ENCODE measurements around the gene THBS2.

Gene THBS2

DNA sequence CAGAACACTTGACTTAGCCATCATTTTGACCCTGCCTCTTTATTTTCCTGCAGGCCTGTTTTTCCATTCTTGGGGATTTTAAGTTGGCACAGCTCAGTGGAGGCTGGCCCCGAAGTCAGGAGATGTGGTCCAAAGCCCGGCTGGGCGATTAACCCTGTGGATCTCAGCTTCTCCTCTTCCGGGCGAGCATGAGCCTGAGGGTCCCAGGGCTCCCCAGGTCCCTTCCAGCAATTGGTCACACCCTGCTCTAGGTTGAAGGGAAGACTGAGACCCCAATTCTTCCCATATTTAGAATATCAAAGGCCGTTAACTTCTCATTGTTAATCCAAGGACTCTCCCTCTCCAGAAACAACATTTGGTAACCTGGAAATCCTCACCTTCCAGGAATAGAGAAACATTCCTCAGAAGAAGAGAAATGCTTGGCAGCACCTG is 2.3 kb downstream of the THBS2 start:
- in situ Hi-C loops (cut with MboI; ENCODE audit: low sequenced_read_pairs): no loop called here

GRCh38 chr6:169250660-169251059 is 3.0 kb downstream of the THBS2 start:
- in situ Hi-C loops (cut with MboI; ENCODE audit: low sequenced_read_pairs): no loop called here

DNA sequence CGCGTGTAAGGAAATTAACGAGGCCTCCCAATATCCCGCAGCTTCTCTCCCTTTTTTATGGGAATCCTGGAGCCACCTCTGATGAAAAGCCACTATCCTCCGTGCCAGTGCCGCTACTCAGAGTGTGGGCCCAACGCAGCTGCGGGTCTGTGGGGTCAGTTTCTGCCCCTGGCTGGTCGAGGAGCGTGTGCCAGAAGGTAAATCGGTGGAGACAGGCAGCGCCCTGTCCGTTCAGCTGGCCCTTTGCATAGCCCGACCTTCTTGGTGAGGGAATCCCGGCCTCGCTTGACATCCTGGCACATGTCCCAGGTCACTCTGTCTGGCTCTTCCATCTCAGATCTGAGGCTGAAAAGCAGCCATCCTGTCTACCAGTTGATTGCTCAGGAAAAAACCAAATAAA is 4.6 kb downstream of the THBS2 start:
- in situ Hi-C loops (cut with MboI; ENCODE audit: low sequenced_read_pairs): no loop called here

DNA sequence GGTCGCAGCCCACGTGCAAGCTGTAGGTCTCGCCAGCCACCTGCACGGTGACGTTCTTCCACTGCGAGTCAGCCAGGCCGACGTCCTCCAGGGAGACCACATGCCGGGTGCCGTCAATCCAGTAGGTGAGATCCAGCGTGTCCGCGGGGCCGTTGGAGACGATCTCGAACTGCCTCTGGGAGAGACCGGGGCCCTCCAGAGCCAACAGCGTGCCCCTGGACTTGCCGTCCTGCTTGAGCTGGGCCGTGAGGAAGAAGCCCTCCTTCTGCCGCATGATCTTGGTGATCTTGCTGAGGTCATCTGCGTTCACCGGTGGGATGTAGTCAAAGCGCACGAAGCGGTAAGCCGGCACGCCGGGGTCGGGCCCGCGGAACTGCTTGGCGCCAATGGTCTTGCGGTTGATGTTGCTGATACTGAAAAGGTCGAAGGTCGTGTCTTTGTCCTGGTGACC is 5.1 kb downstream of the THBS2 start:
- in situ Hi-C loops (cut with MboI; ENCODE audit: low sequenced_read_pairs): no loop called here

- in situ Hi-C loops (cut with MboI; ENCODE audit: low sequenced_read_pairs): no loop called here
These were observed 5.7 kb downstream of the THBS2 start for GRCh38 chr6:169247991-169248390.

- in situ Hi-C loops (cut with MboI; ENCODE audit: low sequenced_read_pairs): no loop called here
These were observed 6.2 kb downstream of the THBS2 start for GRCh38 chr6:169247419-169247818.

GRCh38 chr6:169246445-169246844 is 7.2 kb downstream of the THBS2 start:
- in situ Hi-C loops (cut with MboI; ENCODE audit: low sequenced_read_pairs): no loop called here

- in situ Hi-C loops (cut with MboI; ENCODE audit: low sequenced_read_pairs): no loop called here
These were observed 8.8 kb downstream of the THBS2 start for GRCh38 chr6:169244684-169245383.

DNA sequence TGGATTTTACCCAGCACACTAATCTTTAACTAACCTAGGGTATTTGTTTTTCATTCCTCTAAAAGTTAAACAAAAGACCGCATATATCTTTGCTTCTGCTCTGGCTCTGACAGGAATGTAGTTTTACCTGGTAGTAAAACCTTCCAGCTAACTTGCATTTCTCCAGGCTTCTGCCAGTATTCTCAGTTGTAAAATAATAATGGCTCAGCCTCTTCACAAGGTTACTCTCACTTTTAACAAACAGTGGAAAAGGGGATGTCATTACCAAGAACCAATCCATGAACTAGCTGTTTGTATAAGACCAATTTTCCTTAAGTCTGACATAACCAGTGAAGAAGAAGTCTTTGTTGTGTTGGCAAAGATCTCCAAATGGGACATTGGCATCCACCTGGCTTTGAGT is 10.0 kb downstream of the THBS2 start:
- in situ Hi-C loops (cut with MboI; ENCODE audit: low sequenced_read_pairs): no loop called here

DNA sequence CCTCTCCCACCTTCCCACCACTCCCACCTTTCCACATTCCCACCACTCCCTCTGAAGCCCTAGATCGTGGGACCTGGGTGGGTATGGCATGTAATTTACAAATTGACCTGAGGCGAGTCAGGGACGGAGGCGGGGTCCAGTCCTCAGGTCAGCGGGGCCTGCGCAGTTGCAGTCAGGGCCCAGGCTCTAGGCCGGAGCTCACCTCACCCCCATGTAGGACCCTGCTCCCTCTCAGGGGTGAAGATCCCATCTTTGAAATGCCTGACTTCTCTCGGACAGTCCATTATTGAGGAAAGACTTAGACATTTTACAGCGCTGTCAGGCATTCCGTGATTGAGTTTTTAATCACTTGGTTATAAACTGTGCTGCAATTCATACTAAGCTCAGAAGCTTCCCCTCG is 10.5 kb downstream of the THBS2 start:
- in situ Hi-C loops (cut with MboI; ENCODE audit: low sequenced_read_pairs): no loop called here

GRCh38 chr6:169241688-169242350 is 11.8 kb downstream of the THBS2 start:
- in situ Hi-C loops (cut with MboI; ENCODE audit: low sequenced_read_pairs): no loop called here

DNA sequence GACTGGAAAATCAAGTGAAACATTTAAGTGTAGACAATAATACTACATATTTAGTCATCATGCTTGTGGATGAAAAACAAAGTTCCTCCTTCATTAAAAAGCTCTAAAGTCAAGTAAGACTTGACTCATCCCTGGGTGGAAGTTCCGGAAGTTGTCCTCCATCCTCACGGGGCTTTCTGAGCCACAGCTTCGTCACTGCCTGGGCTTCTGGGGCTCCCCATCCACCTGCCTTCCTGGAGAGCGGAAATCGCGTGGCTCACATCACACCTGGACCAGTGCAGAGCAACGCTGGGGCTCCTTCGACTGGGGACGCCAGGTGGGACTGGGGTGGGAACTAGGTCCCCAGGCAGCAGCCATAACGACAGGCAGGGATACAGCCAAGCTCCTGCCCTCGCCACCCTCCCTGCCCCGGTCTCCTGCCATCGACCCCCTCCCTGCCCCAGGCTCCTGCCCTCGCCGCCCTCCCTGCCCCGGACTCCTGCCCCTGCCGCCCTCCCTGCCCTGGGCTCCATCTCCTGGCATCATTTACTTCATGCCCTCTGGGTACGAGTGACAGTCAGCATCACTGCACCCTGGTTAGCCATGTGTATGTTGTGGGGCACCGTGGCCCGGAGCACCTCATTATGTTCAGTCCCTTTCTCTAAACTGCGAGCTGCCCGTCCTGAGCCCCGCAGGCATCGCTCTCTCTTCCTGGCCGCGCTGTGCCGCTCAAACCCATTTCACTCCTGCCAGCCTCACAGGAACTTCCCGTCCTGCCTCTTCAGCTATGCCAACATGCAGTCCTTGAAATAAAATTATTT is 12.9 kb downstream of the THBS2 start:
- in situ Hi-C loops (cut with MboI; ENCODE audit: low sequenced_read_pairs): no loop called here

DNA sequence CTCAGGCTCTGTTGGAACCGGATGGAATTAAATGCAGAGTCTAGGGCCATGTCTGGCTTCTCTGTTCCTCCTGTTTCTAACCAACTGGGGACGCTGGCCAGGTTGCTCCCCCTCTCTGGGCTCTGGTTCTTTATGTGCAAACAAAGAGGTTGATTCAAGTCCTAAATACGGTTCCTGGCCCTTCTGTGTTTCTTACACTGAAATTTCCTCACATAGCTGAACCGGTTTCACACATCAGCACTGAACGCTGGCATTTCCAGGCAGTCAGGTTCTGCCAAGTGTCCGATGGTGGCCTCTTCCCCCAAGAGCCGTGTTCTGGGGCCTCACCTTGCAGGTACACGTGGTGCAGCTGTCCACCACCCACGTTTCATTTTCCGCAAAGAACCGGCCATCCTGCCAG is 13.5 kb downstream of the THBS2 start:
- in situ Hi-C loops (cut with MboI; ENCODE audit: low sequenced_read_pairs): no loop called here

DNA sequence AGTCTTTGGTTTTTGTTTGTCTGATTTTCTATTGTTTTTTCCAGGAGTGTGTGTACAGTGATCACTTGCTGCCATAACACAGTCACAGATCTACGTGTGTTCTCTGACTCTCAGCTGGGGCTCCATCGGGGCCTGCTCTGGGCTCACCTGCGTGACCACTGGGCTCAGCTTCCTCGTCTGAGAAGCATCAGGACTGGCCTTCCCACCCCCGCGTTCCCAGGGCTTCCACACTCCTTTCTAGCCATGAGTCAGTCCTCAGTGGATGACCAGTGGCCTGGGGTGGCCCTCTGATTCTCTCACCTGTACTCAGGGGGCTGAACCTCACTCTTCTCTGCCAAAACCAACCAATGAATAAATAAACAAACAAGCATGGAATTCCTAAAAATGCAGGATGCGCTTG is 14.5 kb downstream of the THBS2 start:
- in situ Hi-C loops (cut with MboI; ENCODE audit: low sequenced_read_pairs): no loop called here

DNA sequence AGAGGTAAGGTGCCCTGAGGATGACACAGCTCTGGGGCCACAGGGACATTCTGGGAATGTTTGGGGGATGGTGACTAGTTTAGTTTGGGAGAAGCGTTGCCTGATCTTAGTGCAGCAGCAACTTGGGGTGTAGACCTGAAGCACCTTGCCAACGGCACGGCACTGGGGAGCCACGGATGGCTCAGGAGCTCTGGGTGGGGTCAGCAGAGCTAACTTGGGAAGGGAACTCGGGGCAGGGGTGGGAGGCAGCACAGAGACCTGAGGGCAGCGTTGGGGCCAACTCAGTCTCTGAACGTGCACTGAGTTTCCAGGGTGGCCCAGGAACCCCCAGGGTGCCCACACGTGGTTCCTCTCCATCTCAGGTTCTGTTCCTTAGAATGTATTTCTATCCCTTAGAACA is 14.9 kb downstream of the THBS2 start:
- in situ Hi-C loops (cut with MboI; ENCODE audit: low sequenced_read_pairs): no loop called here

DNA sequence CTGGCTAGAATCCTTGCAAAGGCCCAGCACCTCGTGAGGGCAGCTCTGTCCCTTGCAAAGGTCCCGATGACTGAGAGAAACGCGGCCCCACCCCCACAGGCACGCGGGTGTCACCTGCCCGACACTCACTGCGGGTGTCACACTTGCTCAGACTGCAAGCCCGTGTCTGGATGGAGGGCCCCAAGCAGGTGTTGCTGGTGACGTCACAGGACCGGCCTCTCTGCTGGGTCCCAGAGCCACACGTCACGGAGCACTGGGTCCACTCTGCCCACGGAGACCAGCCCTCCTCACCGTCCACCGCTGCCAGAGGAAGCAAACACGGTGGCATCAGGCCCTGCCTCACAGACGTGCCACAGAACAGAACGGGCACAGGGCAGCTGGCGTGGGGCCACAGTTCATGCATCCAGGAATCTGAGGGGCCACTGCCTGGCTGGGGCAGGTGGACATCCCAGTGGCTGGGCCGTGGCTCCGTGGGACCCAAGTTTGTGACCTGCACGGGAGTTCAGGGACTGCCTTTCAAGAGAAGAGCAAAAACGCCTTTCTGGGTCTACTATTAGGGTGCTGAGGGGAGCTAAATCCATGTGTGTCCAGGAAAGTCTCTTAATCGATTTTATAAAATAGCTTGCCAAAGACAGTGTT is 16.0 kb downstream of the THBS2 start:
- in situ Hi-C loops (cut with MboI; ENCODE audit: low sequenced_read_pairs): no loop called here

DNA sequence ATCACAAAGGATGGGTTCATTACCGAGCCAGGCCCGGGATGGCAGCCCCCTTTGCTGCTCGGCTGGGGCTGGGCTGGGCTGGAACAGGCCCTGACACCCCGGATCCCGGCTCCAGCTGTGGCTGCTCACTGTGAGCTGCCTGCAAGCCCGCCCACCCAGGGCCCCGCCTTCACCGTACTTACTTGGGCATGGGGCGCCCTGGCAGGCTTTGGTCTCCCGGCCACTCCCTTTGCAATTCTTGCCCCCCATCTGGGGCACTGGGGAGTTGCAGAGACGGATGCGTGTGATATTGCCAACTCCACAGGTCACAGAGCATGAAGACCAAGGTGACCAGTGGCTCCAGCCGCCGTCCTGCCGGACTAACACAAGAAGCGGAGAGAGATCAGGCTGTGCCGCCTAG is 16.7 kb downstream of the THBS2 start:
- in situ Hi-C loops (cut with MboI; ENCODE audit: low sequenced_read_pairs): no loop called here

DNA sequence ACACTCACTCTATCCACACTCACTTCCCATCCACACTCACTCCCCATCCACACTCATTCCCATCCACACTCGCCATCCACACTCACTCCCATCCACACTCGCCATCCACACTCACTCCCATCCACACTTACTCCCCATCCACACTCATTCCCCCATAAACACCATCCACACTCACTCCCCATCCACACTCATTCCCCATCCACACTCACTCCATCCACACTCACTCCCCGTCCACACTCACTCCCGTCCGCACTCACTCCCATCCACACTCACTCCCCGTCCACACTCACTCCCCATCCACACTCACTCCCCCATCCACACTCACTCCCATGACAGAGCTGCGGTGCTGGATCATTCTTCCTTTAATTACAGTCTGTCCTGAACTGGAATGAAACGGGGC is 17.1 kb downstream of the THBS2 start:
- in situ Hi-C loops (cut with MboI; ENCODE audit: low sequenced_read_pairs): no loop called here

DNA sequence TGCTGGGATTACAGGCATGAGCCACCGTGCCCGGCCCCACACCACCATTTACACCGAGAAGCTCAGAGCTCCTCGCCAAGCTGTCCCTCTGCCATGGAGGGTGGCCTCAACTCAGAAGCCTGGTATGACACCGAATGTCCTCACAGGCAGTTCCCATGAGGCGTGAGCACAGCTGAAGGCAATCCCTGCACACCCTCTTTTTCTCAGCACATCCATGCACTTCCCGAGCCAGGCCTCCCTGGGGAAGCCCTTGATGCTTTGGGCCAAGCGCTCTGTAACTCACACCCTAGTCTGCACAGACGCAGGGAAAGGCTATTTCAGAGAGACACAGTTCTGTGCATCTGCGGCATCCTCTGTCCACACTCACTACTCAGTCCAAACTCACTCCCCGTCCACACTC is 18.4 kb downstream of the THBS2 start:
- in situ Hi-C loops (cut with MboI; ENCODE audit: low sequenced_read_pairs): no loop called here

DNA sequence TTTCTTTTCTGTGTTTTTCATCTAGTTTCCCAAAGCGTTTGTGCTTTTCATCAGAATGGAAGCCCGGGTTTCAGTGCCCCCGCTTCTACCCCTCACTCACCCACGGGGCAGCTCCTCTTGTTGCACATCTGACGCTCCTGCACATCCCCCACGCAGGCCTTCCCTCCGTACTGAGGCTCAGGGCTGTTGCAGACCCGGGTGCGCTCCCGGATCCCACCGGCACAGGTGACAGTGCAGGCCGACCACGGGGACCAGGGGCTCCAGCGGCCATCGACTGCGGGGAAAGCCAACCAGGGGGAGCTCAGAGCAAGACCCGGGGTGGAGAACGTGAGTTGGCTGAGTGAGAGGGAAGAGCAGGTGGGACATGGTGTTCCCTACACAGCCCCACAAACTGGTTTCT is 19.0 kb downstream of the THBS2 start:
- in situ Hi-C loops (cut with MboI; ENCODE audit: low sequenced_read_pairs): no loop called here

DNA sequence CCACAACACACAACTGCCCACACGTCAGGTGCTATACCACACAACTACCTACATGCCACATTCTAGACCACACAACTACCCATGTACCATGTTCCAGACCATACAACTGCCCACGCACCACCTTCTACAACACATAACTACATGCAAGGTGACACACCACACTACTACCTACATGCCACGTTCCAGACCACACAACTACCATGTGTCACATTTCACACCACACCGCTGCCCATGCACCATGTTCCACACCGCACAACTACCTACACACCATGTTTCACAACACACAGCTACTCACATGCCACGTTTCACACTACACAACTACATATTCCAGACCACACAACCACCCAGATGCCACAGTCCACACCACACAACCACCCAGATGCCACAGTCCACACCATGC is 19.8 kb downstream of the THBS2 start:
- in situ Hi-C loops (cut with MboI; ENCODE audit: low sequenced_read_pairs): no loop called here

All from HL-60/S4 treated with phorbol 12-myristate 13-acetate at 8.2 ng/mL for 4 days and 3 days (cell line).